GM18907 (cell line): ENCODE data around the gene TRIO.
"Not testable (repeated sequence)": the region's sequence is repeated elsewhere in the genome, so short reads cannot be mapped to it uniquely, and the experiment has no call there.

Experiments used
- ATAC-seq: cut with Tn5 transposase; IDR thresholded peaks from one replicate; pipeline ENCODE4 v1.9.1; 2021; ENCODE audit warnings: mild to moderate bottlenecking, moderate library complexity; ENCODE audit not compliant: unreplicated experiment

TRIO gene

GRCh38 chr5:14142827-14143545 lies at the start of gene TRIO:
TRIO (plus strand) TSS chr5:14143342; CDS start chr5:14143726, 384 bp downstream.
- ATAC-seq: peak; percentile 54

- ATAC-seq: not testable (repeated sequence)
Observed at GRCh38 chr5:14097380-14097779, 45.8 kb upstream of the TRIO start.

DNA sequence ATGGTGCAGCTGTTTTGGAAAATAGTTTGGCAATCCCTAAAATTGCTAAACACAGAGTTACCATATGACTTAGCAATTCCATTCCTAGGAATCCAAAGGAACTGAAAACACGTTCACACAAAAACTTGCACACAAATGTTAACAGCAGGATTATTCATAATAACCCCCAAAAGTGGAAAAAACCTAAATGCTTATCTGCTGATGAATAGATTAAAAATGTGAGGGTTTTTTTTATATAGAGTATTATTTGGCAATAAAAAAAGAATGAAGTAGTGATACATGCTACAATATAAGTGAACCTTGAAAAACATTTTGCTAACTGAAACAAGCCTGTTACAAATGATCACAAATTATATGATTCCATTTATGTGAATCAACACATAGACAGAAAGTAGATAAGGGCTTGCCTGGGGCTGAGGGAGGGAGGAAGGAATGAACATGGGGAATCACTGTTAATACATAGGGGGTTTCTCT lies 45.1 kb upstream of the TRIO start:
- ATAC-seq: no peak

DNA sequence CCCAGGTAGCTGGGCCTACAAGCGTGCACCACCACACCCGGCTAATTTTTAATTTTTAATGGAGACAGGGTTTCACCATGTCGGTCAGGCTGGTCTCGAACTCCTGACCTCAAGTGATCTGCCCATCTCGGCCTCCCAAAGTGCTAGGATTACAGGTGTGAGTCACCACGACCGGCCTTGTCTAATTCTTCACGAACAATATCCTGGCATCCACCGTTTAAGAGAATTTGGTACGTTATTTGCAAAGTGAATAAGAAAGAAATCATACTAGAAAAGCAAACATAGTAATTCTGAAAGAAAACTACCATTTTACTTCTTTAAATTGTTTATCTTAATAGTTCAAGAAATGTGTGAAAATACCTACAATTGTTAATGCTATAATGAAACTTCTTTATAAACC lies 42.9 kb upstream of the TRIO start:
- ATAC-seq: no peak

DNA sequence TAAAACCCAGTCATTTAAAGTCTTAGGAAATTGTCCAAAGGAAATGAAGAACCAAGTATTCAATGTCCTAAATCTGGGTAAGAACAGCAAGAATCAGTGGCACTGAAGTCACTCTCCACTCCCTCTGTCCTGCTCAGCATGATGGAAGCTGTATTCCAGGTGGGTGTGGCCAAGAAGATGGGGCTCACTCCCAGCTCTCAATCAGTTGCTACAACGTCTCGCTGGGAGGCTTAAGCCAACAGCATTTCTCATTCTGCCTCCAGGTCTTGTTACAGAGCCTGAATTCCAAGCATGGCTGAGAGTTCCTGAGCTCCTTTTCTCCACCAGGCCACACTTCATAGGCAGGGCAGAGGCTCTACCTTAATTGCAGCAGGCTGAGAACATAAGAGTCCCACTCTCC lies 41.2 kb upstream of the TRIO start:
- ATAC-seq: no peak

- ATAC-seq: no peak
Observed at GRCh38 chr5:14102666-14103065, 40.5 kb upstream of the TRIO start.

DNA sequence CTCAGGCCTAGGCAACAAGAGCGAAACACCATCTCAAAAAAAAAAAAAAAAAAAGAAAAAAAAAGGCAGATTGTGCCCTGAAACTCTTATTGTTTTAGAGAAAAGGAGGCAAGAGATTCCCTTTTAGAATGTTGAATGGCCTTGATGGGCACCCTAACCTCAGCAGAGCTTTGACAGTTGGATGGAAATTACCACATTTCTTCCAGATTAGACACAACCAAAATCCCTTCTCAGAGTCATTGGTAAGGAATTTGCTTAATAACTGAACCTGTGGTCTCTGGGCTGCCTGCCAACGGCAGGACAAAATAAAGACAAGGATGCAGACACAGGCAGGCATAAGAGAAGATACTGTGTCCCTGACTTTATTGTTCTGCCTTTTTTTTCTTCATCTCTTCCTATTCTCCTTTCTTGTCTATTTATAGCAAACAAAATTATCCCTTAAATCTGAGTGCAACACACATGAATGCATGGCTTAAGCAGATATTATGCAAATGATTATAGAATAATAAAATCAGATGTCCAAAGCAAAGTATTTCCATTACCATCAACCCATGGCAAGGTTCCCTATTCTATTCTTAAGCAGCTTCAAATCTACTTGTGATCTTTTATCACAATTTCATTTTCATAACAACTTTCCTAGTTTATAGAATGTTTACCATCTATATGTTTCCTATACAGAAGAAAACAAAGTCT lies 37.3 kb upstream of the TRIO start:
- no peak for ATAC-seq

DNA sequence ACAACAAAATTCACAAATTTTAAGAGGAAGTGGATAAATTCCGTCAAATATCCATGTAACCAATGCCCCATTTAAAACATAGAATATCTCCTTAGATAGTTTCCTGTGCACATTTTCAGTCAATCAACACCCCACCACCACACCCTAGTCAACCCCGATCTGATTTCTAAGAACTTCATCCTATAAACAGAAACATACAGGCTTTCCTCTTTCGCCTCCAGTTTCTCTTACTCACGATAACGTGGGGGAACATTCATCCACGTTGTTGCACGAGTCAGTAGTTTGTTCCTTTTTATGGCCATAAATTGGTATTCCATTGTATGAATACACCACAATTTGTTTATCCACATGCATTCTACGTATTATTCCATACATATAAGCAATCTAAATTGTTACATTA lies 35.6 kb upstream of the TRIO start:
- ATAC-seq: no peak

GRCh38 chr5:14108170-14108996 lies 34.8 kb upstream of the TRIO start:
- ATAC-seq: peak; percentile 73

DNA sequence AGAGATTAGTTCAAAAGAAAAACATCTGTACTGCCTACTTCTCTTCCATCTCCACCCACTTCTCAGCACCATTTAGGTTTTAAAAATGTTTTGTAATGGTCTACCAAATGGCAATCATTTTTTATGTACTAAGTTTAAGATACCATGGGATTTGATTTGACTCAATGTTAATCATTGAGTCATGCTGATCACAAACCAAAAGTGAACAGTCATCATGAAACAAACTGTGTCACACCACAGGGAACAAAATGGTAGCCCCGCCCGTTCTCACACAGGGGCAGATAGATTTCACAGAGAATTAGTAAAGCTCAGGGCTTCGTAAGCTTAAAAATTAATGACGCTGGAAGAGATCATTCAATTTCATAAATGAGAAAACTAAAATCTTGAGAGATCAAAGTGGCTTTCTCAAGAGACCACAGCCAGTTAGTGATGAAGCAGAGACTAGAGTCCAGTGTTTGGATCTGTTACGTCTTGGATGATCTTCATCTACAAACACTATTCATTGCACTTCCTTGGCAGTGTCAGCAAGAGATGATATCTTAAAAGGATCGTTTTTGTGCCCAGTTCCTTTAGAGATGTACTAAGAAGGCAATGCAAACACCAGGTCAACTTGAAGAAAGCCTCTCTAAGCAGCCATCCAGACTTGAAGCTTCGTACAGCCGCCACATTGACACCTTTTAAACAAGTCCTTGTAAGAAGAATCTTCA lies 33.9 kb upstream of the TRIO start:
- ATAC-seq: peak; percentile 91

DNA sequence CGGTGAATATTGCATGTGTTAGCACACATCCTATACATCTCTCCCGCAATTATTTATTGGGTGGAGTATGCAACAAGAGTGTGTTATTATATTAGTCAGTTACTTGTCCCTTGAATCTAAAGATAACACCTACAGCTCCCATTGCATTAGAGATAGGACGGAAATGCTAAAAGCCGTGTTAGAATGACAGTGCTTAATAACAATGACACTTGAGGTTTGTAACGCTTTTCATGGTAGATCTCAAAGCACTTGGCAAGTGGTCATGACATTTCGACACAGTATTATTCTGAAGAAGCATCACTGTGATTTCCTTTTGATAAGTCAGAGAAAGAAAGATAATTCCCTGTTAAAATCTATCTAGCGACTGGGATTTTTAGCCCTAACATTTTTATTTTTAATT lies 33.4 kb upstream of the TRIO start:
- no peak for ATAC-seq

DNA sequence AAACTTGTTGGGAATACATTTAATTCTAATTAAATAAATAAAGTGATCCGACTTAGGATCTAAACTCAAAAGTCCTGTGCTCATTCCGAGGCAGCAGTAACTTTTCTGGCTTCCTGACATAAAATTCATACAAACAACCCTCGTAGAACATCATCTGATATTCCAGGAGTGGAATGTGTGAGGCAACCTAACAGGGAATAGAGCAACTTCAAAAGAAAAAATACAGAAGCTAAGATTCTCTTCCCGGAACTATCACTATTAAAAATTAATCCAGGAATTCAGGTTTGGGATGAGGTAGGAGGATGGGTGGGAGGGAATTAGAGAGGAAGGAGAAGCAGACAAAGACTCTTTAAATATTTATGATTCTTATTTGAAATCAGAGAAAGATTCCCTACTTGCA lies 32.9 kb upstream of the TRIO start:
- no peak for ATAC-seq

DNA sequence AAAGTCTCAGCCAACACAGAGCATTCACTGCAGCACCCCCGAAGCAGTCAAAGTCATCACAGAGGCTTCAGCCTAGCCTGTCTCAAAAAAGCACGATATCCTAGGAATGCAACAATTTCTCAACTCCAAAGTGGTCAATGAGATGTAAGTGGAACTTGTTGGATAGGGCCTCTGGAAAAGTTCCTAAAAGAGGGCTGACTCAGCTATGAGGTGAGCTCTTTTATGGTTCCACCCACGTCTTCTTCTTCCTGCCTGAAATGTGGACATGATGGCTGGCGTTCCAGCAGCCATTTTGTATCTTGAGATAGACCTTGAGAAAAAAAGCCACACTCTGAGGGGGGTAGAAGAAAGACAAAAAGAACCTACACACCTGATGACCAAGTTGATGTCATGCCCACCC lies 32.5 kb upstream of the TRIO start:
- ATAC-seq: no peak

- ATAC-seq: no peak
Observed at GRCh38 chr5:14112998-14113652, 30.0 kb upstream of the TRIO start.

DNA sequence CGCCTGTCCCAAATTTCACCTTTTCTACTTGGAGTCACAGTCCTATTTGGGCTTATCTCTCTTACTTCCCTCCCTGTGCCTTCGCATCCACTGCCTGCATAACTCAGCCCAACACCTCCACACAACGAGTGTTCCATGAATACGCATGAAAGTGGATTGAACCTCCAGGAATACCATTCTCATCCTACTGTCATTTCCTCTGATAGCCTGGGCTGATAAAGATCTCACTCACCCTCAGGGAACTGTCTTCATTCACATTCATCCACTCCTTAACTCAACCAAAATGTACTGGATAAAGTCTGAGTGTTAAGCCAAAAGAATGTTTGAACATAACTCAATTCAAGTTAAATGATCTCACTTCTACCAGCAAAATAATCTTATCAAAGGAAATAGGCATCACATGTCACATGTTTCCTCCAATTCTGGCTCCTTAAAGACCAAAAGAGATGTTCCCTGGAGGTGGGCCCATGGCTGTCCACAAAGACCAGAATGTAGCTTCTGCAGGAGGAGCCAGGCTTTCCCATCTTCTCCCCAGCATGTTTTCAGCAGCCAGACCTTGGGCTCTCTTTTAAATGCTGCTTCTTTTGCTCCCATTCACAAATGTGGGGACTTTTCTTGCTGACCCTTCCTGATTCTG lies 28.4 kb upstream of the TRIO start:
- ATAC-seq: no peak

- ATAC-seq: no peak
Observed at GRCh38 chr5:14115323-14115895, 27.7 kb upstream of the TRIO start.

DNA sequence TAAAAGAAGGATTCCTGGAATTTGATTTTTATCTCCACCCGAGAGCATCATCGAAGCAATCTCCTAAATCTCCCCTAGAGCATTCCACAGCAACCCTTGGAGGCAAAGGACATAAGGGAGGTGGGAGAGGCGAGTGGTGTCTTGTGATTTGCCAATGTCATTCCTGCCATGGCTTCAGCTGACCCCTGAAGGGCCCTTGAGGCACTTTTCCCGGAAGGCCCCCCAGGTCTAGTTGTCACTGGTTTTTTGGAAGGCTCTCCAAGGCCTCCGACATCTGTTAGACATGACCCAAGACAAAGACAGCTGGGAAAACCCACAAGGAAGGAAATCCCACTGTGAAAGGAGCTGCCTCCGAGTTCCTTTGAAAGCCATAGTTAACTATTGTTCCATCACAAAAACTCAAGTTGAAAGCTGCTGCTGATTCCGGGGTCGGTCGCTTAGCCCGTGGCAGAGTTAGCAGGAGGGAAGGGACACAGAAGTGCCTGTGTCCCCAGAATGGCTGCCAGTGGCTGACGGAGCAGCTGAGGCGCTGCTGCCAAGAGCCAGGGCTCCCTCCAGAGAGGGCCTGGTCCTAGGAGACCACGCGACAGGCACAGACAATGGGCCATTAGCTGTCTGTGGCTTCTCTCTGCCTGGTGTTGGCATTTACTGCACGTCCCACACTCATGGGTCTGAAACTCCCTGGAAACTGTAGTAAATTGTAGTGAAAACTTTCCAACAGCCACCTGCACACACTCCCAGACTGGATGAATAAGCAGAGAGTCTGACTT lies 24.4 kb upstream of the TRIO start:
- no peak for ATAC-seq

- no peak for ATAC-seq
Observed at GRCh38 chr5:14120176-14120575, 23.0 kb upstream of the TRIO start.

- ATAC-seq: no peak
Observed at GRCh38 chr5:14121552-14121951, 21.6 kb upstream of the TRIO start.
